NCI-H82 (cell line): ENCODE measurements around the gene PPIP5K2.
A peak's percentile ranks its signal among the peaks of the same experiment; 100 is the strongest.
"Not testable (repeated sequence)": the region's sequence is repeated elsewhere in the genome, so short reads cannot be mapped to it uniquely, and the experiment has no call there.

ENCODE experiments used
- DNase-seq: peaks from one replicate; lab custom pipeline; 2025; lab: John Stamatoyannopoulos, UW

PPIP5K2 gene

DNA sequence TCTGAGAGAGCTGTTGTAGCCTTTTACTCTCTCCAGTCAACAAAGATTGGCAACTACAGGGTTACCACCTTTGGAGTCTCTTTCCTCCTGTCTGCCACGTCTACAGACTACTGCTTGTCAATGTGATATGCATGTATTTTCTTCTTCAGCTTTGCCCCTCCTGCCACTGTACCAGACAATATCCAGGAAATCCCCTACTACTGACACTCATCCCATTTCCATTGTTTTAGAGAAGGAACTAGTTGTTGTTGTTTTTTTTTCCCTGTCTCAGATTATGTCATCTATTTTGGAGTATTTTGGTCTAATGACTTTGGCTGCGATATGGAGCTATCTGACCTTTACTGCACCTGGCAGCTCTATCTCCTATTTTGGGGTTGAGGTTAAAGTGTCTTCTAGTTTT, 88.4 kb downstream of the PPIP5K2 start:
- no peak for DNase-seq

DNA sequence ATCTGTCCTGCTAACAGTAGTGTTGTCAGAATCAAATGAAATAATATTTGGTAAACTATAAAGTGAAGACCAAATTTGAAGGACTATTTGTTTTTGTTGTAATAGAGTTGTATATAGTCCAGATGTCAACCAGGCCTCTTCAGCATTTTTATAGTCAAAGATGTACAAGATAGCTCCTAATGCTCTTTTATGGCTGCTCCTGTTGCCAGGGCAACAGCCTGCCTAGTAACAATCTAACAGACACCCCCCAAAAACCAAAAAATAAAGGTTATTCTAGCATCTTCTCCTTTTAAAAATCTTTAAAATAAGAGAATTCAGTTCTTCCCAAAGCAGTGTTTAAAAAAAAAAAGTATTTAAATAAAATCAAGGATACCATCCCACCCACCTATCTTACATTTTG, 89.0 kb downstream of the PPIP5K2 start:
- DNase-seq = no peak

DNA sequence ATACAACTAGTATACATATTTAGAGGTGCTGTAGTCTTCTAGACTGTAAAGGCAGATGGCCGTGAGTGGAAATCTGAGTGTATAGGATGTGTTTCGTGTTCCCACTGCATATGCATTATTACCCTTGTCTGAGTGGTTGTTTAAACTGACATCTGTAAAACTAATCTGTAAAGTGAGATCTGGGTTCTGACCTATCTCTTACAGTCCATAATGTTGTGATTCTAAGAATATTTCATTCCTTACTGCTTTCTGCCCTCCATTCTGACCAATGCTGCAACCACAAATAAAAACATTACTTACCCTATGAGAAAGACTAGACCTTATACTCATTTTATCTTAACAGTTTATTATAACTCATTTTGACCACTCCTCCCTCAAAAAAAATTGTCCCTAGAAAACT, 90.9 kb downstream of the PPIP5K2 start:
- DNase-seq = no peak

DNA sequence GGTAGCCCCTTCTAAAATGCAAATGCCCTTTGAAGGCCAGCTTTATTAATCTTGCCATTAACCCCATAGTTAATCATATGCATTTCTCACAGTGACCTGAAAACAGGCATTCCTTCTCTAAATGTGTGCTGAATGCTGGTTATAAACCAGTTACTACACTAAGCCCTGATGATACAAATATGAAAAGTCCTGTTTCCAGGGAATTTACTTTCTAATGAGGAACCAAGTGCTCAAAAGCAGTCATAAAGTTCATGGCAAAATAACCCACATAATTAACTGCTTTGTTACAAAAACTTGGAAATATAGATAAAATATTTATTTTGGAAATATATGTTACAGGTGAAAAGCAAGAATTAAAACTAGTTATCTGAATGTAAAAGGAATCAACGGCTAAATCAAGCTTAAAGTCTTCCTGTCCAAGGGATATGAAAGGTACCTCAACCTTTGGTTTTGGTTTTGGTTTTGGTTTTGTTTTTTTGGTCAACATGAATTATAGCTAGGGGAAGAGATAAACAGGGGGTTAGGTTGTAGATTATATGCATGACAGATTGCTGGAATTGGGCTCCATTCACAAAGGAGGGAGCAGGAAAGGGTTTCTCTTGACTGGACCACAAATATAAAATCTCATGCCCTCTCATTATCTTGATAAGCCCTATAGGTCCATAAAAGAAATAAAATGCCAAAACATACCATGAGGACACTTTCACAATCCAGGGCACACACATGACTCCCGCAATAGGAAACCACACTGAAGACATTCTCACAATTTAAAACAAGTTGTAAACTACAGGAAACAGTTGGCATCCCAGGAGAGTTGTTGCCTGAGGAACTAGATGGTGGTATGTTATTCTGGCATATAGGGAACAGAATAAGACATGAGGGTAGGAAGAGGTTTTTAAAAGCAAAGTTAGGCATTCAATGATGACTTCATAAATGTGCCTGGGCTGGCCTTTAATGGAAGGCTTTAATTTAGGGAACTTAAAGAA, 91.8 kb downstream of the PPIP5K2 start:
- no peak for DNase-seq

DNA sequence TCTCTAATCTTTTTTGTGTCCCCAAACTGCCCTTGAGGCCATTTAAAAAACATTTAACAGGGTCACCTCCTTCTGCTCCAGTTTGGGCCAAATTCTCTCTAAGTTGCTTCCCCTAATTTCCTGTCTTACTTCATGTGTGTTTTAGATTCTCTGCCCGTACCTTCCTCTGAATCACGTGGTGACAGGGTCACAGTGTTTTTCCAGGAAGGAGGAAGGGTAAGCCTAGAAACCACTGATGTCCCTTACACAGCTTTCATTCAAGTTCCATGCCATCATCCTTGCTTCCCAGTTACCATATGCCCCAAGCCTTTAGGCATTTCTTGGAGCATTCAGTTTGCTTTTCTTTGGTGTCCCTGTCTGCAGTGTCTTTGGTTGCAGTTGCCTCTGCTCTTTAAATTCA, 96.0 kb downstream of the PPIP5K2 start:
- DNase-seq = no peak

DNA sequence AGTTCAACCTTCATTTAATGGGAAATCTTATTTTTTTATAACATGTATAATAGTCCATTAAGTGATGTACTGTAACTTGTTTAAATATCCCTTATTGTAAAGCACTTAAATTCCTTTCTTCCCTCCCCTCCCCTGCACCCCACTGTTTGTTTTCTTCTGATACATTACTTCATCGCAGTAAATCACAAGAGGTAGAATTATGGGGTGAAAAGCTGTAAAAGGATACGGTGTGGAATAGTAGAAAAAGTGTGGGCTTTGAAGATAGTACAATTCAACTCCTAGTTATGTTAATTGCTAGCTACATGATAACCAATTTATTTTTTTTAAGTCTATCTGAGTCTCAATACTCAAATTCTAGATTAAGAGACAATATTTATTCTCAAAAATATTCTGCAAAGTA, 96.6 kb downstream of the PPIP5K2 start:
- no peak for DNase-seq

DNA sequence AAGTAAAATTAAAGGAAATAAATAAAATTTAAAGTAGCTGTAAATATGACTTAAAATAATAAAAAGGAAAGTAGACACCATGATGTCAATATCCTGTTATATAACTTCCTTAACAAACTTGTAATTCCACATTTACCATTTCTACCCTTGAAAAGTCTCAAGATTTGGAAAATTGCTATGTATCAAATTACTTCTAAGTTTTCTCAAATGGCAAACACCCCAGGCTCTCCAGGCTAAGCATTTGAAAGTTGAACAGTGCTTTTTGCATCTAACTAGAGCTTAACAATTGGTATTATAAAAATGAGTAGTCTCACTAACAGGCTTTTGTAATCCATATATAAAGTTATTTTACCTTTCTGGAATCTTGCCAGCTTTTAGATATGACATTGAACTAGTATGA, 97.0 kb downstream of the PPIP5K2 start:
- DNase-seq = no peak

DNA sequence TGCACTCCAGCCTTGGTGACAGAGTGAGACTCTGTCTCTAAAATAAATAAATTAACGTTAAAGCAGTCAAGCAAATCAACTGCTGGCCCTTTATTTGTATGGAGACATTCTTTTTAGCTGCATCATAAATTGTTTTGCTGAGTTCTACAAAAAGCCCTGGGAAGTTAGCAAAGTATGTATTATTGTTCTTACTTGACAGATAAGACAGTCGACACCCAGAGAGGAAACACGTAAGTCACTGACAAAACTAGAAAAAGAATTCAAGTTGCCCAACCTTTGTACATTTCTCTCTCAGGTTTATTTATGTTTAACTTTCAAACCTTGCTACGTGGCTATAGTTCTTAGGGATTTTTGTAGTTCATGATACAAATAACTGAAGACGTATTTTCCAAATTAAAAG, 98.1 kb downstream of the PPIP5K2 start:
- DNase-seq = no peak

DNA sequence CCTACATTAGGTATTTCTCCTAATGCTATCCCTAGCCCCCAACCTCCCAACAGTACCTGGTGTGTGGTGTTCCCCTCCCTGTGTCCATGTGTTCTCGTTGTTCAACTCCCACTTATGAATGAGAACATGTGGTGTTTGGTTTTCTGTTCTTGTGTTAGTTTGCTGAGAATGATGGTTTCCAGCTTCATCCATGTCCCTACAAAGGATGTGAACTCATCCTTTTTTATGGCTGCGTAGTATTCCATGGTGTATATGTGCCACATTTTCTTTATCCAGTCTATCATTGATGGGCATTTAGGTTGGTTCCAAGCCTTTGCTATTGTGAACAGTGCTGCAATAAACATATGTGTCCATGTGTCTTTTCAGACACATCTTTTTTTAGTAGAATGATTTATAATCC, 99.0 kb downstream of the PPIP5K2 start:
- not testable (repeated sequence) for DNase-seq

DNA sequence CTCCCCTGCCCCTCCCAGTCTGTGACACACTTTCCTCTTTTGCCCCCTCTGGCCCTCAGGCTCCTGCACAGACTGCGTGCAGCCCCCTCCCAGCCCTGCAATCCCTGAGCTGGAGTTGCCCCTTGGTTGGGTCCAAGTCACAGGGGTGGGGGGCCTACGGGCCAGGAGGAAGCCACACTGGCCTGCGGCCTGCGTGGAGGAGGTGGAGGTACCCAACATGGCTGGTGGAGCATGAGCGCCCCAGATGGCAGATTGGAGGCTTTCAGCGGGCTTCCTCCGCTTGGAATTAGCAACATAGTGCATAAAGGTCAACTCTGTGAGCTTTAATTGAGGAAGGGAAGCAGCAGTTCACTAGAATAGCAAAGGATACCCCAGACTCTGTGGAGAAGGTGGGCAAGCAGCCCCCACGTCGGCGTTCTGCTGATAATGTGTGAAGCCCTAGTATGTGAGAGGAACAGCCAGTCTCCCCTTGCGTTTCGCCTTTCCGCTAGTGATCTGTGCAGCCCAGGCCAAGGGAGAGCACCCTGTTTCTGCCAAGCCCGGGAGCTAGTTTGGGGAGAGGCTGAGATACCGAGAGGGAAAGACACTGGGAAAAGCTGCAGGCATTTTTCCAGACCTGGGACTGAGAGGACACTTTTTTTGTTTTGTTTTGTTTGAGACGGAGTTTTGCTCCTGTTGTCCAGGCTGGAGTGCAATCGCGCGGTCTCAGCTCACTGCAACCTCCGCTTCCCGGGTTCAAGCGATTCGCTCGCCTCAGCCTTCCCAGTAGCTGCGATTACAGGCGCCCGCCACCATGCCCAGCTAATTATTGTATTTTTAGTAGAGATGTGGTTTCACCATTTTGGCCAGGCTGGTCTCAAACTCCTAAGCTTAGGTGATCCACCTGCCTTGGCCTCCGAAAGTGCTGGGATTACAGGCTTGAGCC, 103.2 kb downstream of the PPIP5K2 start:
- no peak for DNase-seq

DNA sequence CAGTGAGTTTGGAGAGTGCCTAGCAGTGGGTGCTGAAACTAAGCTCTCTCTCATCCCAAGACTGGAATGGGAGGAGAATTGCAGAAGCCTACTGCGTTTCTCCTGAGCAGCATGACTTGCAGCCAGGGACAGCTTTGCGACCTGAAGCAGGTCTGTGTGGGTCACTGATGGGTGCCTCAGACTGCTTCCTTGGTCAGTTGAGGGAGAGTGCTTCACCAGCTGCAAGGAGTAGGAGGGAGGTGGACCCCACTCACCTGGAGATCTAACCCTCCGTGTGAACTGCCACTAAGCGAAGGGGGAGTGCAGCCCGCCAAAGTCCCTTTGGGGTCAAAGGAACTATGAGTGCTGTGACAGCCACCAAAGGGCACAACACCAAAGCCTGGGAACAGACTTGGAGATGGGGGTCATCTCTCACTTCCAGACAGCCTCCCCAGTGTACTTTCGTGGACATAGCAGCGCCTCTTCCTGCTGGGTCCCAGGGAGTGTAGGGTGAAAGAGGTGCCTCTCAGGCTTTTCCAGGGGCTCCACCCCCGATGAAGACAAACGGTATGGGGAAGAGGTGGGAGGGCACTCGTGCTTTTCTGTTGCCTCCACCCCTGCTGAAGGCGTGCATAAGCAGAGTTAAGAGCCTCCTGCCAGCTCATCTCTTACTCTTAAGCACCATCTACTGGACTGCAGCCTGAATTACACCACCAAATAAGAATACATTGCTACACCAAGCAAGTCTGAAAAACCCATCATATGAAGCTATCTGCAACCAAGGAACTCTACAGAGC, 104.2 kb downstream of the PPIP5K2 start:
- peak; percentile 48 for DNase-seq

DNA sequence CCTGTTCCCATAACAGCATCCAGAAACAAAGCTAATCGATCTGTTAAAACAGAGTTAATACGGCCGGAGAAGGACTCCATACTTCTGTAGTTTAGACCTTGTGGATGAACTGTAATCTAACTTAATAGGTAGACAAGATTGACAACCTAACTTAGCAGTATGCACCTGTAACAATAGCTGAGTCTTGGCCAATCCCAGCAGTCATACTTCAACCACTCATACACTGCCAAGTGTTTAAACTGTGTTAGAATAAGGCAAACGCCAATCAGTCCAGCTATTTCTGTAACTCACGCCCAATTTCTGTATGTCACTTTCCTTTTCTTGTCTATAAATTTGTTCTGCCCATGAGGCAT, 104.8 kb downstream of the PPIP5K2 start:
- DNase-seq = no peak

DNA sequence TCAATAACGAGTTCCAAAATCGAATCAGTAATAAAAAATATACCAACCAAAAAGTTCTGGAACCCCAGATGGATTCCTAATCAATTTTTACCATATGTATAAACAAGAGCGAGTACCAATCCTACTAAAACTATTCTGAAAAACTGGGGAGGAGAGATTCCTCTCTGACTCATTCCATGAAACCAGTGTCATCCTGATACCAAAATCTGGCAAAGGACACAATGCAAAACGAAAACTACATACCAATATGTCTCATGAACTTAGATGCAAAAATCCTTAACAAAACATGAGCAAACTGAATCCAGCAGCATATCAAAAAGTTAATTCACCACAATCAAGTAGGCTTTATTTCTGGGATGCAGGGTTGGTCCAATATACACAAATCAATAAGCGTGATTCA, 108.0 kb downstream of the PPIP5K2 start:
- DNase-seq = no peak

DNA sequence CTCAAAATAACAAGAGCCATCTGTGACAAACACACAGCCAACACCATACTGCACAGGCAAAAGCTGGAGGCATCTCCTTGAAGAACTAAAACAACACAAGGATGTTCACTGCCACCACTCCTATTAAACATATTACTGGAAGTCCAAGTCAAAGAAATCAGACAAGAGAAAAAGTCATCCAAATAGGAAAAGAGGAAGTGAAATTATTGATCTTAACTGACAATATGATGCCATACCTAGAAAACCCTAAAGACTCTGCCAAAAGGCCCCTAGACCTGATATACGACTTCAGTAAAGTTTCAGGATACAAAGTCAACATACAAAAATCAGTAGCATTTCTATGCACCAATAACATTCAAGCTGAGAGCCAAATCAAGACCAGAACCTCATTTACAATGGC, 108.5 kb downstream of the PPIP5K2 start:
- DNase-seq = no peak

DNA sequence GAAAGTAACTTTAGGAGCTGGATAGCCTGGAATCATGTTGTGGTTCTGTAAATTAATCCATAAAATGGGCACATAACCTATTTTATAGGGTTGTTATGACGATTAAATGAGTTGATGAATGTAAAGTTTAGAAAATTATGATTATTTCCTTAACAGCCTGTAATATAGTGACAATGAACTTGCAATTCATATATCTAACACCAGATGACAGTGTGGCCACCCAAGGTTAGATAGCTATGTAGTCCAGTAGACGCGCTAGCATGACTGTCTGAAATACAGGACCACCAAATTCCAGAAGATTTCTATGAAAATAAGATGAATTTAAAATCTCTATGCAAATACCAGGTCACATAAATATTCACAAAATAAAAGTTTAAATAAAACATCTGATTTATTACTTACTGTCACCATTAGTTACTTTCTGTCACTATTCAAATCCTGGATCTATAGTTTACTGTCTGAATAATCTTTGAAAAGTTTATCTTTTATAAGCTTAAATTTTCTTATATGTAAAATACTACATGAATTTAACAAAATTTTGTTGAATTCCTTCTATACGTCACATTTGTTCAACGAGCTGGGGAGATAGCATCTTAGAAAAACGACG, 112.4 kb downstream of the PPIP5K2 start:
- peak; percentile 25 for DNase-seq

DNA sequence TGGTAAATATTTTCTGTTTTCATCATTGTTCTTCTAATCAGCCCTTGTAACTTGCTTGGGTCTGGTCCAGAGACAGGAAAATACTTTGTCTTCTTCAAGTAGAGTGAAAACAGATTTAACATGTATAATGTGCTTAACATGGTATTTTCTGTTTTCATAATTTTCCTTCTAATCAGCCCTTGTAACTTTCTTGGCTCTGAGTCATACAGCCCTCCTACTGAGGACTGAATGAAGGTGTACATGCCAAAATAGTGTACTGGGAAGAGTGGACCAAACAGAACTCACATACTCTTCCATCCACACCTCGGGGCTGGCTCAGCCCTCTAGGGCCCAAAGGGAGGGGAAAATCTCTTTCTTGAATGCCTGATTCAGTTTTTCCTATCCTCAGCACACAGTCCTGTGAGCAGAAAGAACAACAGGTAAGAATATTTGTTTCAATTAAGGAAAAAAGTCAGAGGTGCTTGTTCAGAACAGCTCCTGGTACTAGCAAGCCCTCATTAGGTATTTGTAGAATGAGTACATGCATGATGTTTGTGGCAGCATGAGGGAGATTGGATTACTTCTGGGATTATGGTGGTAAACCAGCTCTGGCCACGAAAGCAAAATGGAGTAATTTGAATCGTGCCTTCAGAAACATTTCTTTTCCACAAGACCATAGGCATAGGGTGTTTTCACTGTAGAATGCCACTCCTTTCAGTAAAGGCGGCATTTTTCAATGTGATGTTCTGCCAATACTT, 114.3 kb downstream of the PPIP5K2 start:
- peak; percentile 46 for DNase-seq

DNA sequence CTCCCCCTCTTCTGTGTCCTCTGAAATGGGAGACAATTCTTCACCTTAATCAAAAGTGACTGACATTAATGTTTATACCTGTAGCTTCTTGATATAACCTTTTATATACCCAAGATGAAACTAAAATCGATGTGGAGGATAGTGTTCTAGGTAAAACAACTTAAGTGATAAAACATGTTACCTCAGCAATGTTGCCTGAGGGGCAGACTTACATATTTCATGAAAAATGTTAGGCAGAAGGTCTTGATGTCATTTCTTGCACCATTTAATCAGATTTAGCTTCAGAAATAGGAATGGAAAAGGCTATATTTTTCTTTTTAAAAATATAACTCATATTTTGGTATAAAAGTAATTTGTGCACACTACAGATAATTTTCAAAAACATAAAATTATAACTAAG, 115.8 kb downstream of the PPIP5K2 start:
- DNase-seq = no peak

DNA sequence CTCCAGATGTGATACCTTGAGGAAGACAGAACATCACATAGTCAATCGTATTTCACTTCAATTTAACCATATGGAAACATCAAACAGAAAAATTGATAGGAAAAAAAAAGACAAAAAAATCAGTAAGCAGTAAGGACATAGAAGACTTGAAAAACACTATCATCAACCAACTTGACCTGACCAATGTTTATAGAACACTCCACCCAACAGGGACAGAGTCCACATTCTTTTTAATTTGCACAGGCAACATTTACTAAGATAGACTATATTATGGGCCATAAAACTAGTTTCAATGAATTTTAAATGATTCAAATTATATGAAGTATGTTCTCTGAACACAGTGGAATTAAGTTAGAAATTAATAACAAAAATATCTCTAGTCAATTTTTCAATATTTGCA, 117.7 kb downstream of the PPIP5K2 start:
- DNase-seq = no peak

DNA sequence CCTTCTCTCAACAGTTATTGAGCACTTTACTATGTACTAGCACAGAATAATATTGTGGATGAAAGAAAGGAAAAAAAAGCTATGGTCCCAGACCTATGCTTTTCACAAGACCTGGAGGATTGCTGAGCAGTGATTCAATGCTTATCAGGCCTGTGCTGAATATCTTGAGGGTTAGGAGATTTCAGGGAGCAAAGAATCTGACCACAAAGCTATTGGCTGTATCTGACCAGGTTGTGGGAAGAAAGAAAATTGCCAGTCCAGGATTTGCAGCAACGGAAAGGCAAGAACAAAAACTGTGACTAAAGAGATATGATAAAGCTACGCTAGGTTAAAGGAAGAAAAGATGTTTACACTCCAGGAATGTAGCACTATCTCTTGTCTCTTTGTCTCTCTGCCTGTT, 123.6 kb downstream of the PPIP5K2 start:
- DNase-seq = no peak

DNA sequence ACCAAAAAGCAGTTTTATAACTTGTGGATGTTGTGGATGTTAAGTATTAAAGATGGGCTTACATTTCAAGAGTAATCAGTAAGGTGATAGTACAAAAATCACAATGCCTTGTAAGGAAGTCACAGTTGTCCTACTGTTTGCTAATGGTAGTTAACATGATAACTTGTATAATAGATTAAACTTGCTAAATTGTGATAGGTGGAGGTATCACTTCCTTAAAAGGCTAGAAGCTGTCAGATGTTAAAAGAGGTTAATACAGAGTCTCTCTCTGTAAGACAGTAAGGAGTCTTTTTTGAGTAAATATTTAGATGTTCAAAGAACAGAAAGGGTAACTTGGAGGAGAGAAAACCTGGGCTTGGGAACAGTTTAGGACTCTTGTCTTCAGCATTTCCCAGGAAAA, 124.3 kb downstream of the PPIP5K2 start:
- DNase-seq = no peak

DNA sequence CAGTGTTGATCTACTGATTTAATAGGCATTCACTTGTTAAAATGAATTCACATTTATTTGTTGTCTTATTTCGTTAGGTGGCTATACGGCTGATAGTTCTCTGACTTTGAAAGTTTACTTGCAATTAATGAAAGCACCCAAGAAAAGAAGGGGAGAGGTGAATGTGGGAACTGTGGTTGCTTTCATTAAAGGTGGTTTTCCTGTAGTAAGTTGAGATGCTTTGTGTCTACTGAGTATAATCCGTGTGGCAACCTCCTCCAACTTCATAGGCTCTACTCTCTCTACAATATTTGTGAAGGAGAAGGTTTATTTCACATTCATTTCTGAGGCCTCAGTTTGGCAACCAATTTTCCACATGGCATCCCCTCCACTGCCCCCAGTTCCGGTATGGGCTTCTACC, 125.7 kb downstream of the PPIP5K2 start:
- no peak for DNase-seq
